ENCODE results near the gene DCHS1. TPM values are rescaled to one million over a fixed set of nuclear protein-coding genes. Genes with fewer than 3 reads are reported as not detected.
A peak's percentile ranks its signal among the peaks of the same experiment; 100 is the strongest.

The DCHS1 gene
- total and polyA plus RNA-seq, 9 donors = 5.2 to 36.8 (median 20.8) TPM

DNA sequence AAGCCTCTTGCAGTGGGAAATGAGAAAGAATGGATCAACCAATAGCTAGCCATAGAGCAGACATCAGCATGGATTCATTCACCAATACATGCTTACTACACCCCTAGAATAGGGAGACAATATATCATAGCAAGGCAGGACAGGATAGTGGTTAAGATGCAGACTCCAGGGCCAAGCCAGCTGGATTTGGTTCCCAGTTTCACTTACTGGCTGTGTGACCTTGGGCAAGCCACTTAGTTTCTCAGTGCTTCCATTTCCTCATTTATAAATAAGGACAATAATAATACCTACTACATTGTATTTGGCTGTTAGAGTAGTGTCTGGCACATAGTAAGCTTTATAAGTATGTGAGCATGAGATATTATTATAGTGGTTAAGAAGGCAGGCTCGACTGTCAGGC, 7.1 kb downstream of the DCHS1 start:
- no peaks in the 10 kb centered on the region for H3K36me3 ChIP-seq
- H3K9me3 ChIP-seq = no peaks in the 10 kb centered on the region
- no peak overlapping the region for H3K27ac ChIP-seq
- TF ChIP-seq EP300 (IDR thresholded peaks at IDR 0.05) (no peak), POLR2A (IDR thresholded peaks at IDR 0.05) (no peak), CTCF (IDR thresholded peaks at IDR 0.05) (no peak)
- intact Hi-C loops (cut with DNase I) = no loop called here
- H3K4me1 ChIP-seq (ENCODE audit: insufficient read depth) = peaks cover 17% of the 10 kb centered on the region
- WGBS, 3 donors = 14 to 30% (median 25%) methylated on average over 1 of the region's 1 CpG
- DNase-seq = no peak
- H3K27me3 ChIP-seq = no peaks in the 10 kb centered on the region
- no peak overlapping the region for H3K4me3 ChIP-seq

DNA sequence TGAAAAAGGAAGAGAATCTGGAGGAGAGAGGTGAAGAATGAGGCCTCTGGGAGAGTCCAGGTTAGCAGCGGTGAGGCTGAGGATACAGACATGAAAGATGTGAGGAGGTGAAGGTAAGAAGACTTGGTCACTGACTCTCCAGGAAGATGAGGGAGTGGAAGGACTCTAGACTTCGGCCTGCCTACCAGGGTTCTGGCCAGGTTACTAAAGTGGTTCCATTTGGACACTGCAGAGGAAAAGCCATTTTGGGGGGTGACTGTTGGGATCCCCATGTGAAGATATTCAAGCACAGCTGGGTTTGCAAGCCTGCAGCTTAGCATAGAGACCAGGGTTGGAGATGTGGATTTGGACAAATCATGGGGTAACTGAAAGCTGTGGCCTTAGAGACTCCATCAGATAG, 7.8 kb downstream of the DCHS1 start:
- H3K9me3 ChIP-seq = no peaks in the 10 kb centered on the region
- H3K27me3 ChIP-seq = no peaks in the 10 kb centered on the region
- peaks cover 17% of the 10 kb centered on the region for H3K4me1 ChIP-seq (ENCODE audit: insufficient read depth)
- H3K27ac ChIP-seq = no peak overlapping the region
- WGBS, 3 donors = 86 to 90% (median 89%) methylated on average over 2 of the region's 2 CpGs
- intact Hi-C loops (cut with DNase I) = no loop called here
- TF ChIP-seq CTCF (IDR thresholded peaks at IDR 0.05) (no peak), POLR2A (IDR thresholded peaks at IDR 0.05) (no peak), EP300 (IDR thresholded peaks at IDR 0.05) (no peak)
- DNase-seq = no peak
- H3K36me3 ChIP-seq = no peaks in the 10 kb centered on the region
- H3K4me3 ChIP-seq = no peak overlapping the region

DNA sequence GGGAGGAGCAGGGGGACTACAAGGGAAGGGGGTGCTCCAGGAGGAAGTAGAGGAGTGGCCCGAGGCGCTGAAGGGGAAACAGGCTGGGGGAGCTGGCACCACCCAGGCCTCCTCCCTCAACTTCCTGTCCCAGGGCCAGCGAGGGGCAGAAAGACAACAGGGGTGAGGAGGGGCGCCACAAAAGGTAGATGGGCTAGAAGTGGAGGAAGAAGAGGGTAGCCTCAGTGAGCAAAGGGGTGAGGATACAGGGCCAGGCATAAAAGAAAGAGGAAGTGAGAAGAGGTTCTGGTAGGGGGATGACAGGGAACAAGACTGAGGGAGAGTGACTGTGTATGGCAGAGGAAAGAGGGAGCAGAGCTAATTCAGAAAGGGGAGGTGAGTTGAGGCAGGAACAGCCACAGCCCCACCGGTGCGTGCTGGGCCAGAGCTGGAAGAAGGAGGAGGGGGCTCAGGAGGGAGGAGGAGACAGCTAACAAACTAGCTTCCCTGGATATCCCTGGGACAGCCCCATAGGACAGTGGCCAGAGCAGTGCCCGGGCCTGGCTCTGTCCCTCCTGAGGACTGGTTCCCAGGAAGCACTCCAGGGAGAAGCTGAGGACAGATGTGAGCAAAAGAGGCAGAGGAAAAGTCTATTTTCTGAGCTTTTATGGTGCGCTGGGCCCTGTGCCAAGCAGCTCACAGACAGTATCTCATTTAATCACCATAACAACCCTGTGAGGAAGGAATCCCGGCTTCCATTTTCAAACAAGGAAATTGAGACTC, 8.5 kb downstream of the DCHS1 start:
- peaks cover 17% of the 10 kb centered on the region for H3K4me1 ChIP-seq (ENCODE audit: insufficient read depth)
- no peaks in the 10 kb centered on the region for H3K27me3 ChIP-seq
- DNase-seq = no peak
- H3K9me3 ChIP-seq = no peaks in the 10 kb centered on the region
- H3K36me3 ChIP-seq = no peaks in the 10 kb centered on the region
- peak overlapping the region; percentile 11 for H3K4me3 ChIP-seq
- peak overlapping the region in 1 of 2 donors; percentile 8 for H3K27ac ChIP-seq
- intact Hi-C loops (cut with DNase I) = no loop called here
- 27 to 38% (median 32%) methylated on average over 9 of the region's 9 CpGs for WGBS, 3 donors
- no peak for TF ChIP-seq CTCF (IDR thresholded peaks at IDR 0.05)
- TF ChIP-seq POLR2A (IDR thresholded peaks at IDR 0.05) = no peak

DNA sequence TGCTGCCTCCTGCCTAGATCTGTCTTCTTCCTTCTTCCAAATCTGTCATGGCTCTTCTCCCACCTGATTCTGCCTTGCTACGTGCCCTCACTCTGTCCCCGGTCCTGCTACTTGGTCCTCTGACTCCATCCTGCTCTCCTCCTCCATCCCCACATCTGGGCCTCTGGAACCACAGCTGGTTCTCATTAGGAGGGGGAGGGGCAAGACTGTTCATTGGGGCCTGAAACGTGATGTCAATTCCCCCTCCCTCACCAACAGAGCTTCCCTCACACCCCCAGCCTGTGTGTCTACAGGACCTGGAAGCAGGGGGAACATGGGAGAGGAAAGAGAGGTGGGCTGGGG, 9.1 kb downstream of the DCHS1 start:
- 12 to 20% (median 16%) methylated on average over 3 of the region's 3 CpGs for WGBS, 3 donors
- no peaks in the 10 kb centered on the region for H3K27me3 ChIP-seq
- intact Hi-C loops (cut with DNase I) = no loop called here
- no peaks in the 10 kb centered on the region for H3K36me3 ChIP-seq
- DNase-seq = peak in 4 of 5 donors; percentile 40 to 73 (median 58)
- peak overlapping the region; percentile 11 for H3K4me3 ChIP-seq
- H3K4me1 ChIP-seq (ENCODE audit: insufficient read depth) = peaks cover 17% of the 10 kb centered on the region
- peak overlapping the region in 1 of 2 donors; percentile 8 for H3K27ac ChIP-seq
- no peaks in the 10 kb centered on the region for H3K9me3 ChIP-seq
- no peak for TF ChIP-seq POLR2A (IDR thresholded peaks at IDR 0.05)
- TF ChIP-seq CTCF (IDR thresholded peaks at IDR 0.05) = no peak
- TF ChIP-seq EP300 (IDR thresholded peaks at IDR 0.05) = no peak

All from ovary (tissue), 9 donors.